GM12892 (cell line): ENCODE data around the gene TSEN34. TPM values are rescaled to one million over a fixed set of nuclear protein-coding genes. Genes with fewer than 3 reads are reported as not detected.

Source experiments
- DNase-seq: peaks from one replicate; pipeline ENCODE4 v3.0.0; 2011; ENCODE audit not compliant: insufficient read length
- FAIRE-seq: peaks from 2 replicates; lab custom pipeline; 2011; peaks lifted over from hg19 to GRCh38; lab: Jason Lieb, UNC
- POLR2A ChIP-seq: IDR thresholded peaks from 2 replicates; pipeline ENCODE4 v1.6.1; 2011; ENCODE audit warnings: low read depth, low read length, control low read depth
- POLR2AphosphoS5 ChIP-seq: IDR thresholded peaks from 2 replicates; pipeline ENCODE4 v1.6.1; 2011; ENCODE audit warnings: low read depth, low read length, control low read depth
- TAF1 ChIP-seq: IDR thresholded peaks from 2 replicates; pipeline ENCODE4 v1.6.1; 2011; ENCODE audit warnings: low read depth, mild to moderate bottlenecking, control low read depth, low read length, borderline replicate concordance
- polyA plus RNA-seq: library from polyadenylated mRNA; unstranded; fragments of >200 nt; gene quantifications from one replicate; pipeline ENCODE4 v1.2.1, GENCODE V29; 2012; ENCODE audit warnings: missing spikeins, inconsistent platforms; ENCODE audit not compliant: missing spikeins

The TSEN34 gene
- polyA plus RNA-seq = 11.7 TPM

- no peak for FAIRE-seq
- peak; percentile 64; the same call in 1 of the 2 replicates for TF ChIP-seq POLR2A
- no peak for TF ChIP-seq POLR2AphosphoS5
- DNase-seq = peak; percentile 71
These were observed at the start of gene TSEN34 for GRCh38 chr19:54191011-54191810. TSEN34 (plus strand) TSS chr19:54191308; CDS start chr19:54191365, 57 bp downstream.

- DNase-seq = no peak
These were observed 49.8 kb upstream of the TSEN34 start for GRCh38 chr19:54141356-54141755.

DNA sequence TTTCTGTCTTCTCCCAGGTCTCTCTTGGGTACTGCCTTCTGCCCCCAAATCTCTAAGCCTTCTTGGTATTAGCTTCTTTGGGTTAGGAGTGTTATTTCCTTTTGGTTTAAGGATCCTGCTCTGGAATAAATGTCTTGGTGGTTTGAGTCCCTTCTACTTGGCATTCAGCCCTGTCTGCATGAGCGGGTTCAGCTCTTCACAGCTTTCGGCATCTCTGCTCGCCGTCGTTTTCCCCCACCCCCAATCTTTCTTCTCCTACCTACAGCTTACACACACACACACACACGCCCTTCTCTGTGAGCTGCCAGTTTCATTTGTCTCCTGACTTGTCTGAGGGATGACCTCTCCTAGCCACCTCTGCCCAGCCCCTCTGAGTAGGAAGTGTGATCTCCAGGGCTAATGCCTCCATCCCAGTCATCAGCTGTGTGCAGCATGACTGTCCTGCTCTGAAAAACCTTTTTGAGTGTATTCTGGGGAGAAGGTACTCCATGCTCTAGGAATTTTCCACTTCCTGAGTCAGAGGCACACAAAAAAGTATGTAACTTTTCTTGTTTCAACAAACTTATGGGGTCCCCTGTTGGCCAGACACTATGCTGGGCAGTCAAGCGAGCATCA lies 48.8 kb upstream of the TSEN34 start:
- TF ChIP-seq POLR2A = no peak
- no peak for TF ChIP-seq POLR2AphosphoS5
- TF ChIP-seq TAF1 = no peak
- FAIRE-seq = no peak
- DNase-seq = no peak

More at GRCh38 chr19:54141356-54141755, 49.8 kb upstream of the TSEN34 start:
- FAIRE-seq = no peak
- TF ChIP-seq TAF1 (no peak), POLR2A (no peak), POLR2AphosphoS5 (no peak)

DNA sequence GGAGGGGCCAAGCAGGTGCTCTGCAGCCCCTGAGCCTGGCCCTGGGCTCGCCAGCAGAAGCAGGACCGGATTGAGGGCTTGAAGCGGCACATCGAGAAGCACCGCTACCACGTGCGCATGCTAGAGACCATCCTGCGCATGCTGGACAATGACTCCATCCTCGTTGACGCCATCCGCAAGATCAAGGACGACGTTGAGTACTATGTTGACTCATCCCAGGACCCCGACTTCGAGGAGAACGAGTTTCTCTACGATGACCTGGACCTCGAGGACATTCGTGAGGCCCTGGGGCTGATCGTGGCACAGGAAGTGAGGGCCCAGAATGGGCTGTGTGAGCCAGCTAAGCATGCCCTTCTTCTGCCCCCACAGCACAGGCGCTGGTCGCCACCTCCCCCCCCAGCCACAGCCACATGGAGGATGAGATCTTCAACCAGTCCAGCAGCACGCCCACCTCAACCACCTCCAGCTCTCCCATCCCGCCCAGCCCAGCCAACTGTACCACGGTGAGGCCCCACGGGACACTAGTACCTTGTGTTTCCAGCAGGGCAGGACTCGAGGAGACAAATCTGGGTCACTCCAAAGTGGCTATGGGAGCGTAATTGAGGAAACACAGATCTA lies 45.5 kb upstream of the TSEN34 start:
- DNase-seq = no peak
- TF ChIP-seq POLR2AphosphoS5 (no peak), POLR2A (no peak), TAF1 (no peak)
- no peak for FAIRE-seq

DNA sequence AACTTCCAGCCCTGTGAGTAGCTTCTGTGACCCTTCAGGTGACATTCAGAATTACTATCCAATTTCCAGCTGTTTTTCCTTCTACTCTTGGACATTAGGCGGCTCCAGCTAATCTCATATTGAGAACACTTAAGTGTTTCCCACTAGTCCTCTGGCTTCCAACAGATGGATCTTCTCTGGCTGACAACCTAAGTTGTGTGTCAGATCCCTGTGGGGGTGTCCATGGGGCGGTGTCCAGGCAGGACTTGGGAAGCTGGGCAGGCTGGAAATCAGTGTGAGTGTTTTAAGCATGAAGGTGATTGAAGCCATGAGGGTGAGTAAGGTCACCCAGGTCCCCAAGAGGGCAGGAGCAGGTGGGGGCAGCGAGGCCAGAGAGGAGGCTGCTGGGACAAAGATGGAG lies 43.4 kb upstream of the TSEN34 start:
- TF ChIP-seq POLR2AphosphoS5 = no peak
- TF ChIP-seq POLR2A = no peak
- TF ChIP-seq TAF1 = no peak
- no peak for DNase-seq
- FAIRE-seq = no peak

DNA sequence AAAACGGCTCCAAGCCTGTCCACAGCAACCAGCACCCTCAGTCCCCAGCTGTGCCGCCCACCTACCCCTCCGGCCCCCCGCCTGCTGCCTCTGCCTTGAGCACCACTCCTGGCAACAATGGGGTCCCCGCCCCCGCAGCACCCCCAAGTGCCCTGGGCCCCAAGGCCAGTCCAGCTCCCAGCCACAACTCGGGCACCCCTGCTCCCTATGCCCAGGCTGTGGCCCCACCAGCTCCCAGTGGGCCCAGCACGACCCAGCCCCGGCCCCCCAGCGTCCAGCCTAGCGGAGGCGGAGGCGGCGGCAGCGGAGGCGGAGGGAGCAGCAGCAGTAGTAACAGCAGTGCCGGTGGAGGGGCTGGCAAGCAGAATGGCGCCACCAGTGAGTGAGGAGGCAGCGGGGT lies 43.0 kb upstream of the TSEN34 start:
- DNase-seq = no peak
- TF ChIP-seq POLR2A (no peak), TAF1 (no peak), POLR2AphosphoS5 (no peak)
- no peak for FAIRE-seq

DNA sequence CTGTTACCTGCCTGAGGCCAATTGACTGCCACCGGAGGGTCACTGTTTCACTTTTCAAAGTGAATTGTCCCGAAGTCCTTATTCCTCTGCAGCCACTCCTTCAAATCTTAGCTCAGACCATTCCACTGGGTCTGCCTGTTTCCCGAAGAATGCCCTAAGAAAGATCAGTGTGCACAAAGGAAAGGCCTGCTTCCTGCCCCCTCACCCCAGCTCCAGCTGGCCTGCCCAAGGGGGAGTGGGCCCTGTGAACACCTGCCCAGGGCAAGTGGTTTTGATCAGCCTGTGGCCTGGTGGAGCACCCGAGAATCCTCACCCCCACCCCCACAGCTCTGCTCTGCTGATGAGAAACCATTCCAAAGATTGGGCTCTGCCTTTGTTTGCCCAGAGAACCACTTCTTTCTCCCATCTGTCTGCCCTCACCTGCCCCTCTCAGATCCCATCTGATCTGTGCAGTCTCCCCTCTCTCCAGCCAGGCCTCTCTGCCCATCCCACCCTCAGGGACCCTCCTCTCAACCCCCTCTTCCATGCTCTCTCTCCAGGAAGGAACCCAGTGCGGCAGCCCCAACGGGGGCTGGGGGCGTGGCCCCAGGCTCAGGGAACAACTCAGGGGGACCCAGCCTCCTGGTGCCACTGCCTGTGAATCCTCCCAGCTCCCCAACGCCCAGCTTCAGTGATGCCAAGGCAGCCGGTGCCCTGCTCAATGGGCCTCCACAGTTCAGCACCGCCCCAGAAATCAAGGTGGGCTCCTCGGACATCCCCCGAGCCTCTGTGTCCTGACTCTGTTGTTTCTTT lies 41.9 kb upstream of the TSEN34 start:
- TF ChIP-seq POLR2A (no peak), POLR2AphosphoS5 (no peak), TAF1 (no peak)
- FAIRE-seq (no peak), DNase-seq (no peak)

DNA sequence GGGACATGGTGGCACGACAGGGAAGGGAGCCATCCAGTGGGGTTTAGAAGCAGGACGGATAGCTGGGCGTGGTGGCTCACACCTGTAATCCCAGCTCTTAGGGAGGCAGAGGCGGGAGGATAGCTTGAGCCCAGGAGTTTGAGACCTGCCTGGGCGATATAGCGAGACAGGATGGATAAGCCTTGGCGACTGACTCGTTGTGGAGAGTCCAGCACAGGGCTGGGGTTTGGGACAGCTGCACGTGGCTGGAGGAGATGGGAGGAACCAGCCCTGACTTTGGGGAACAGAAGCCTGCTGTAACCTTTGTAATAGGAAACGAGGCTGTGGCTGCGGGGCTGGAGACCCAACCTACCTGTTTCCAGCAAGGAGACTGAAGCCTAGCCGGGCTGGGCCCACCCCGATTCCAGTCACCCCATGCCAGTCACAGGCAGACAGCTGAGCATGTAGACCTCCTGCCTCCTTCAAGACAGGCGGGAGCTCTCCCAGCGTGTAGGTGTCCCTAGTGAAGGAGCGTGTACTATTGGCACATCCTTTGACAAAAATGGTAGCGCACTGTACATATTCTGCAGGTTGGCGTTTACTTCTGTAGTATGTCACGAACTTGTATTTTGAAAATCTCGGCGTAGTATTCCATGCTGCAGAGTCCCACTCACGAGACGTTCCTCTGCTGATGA lies 39.6 kb upstream of the TSEN34 start:
- no peak for FAIRE-seq
- no peak for TF ChIP-seq POLR2A
- TF ChIP-seq TAF1 = no peak
- TF ChIP-seq POLR2AphosphoS5 = no peak
- no peak for DNase-seq

DNA sequence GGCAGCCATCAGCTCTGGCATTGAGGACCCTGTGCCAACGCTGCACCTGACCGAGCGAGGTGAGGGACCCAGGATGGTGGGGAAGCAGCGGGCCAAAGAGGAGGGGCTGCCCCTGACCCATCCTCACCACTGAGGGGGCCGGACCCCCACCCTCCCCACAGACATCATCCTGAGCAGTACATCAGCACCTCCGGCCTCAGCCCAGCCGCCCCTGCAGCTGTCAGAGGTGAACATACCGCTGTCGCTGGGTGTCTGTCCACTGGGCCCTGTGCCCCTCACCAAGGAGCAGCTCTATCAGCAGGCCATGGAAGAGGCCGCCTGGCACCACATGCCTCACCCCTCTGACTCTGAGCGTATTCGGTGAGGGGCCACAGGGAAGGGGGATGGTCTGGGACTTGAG lies 38.8 kb upstream of the TSEN34 start:
- TF ChIP-seq POLR2A (no peak), POLR2AphosphoS5 (0 out of 2 replicates have a peak, but pooled peaks have one; percentile 36), TAF1 (no peak)
- DNase-seq (no peak), FAIRE-seq (no peak)

DNA sequence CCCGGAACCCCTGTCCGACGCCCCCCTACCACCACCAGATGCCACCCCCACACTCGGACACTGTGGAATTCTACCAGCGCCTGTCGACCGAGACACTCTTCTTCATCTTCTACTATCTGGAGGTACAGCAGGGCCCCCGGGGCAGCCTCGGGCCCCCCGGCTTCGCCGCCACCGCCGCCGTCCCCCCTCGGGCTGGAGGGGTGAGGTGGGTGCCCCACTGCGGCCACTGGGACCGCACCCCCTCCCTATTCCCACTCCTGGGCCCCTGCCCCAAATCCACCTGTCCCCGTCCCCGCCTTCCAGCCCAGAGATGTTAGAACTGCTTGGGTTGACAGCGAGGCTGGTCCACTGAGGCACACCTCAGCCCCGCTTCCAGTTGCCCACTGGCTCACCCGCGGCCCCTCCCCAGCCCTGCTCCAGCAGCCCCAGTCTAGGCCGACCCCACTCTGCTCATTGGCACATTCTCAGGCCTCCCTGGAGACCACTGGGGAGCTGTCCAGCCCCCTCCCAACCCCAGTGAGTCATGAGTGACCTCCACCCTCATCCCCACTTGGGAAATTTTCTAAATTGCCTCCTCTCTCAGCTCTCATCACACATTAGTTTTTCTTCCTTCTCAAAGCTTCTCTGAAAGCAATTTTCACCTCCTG lies 38.1 kb upstream of the TSEN34 start:
- FAIRE-seq = no peak
- no peak for DNase-seq
- TF ChIP-seq TAF1 (no peak), POLR2A (no peak; the same call in 1 of the 2 replicates), POLR2AphosphoS5 (no peak)
